Stimulated activated CD8-positive, alpha-beta memory T cell treated with anti-CD3 and anti-CD28 coated beads, Interleukin-4, amount 100 ng/mL, for 1 hour (primary cell): ENCODE measurements around the gene SDR42E1.

Experiments
- DNase-seq, 2 donors: peaks; one replicate each; pipeline ENCODE4 v3.0.0-alpha.2; 2020; ENCODE audit warnings: low read depth in 2 of 2, low spot score in 1 of 2

SDR42E1 gene

GRCh38 chr16:81940781-81941560 is 70.3 kb downstream of the SDR42E1 start:
- no peak for DNase-seq

DNA sequence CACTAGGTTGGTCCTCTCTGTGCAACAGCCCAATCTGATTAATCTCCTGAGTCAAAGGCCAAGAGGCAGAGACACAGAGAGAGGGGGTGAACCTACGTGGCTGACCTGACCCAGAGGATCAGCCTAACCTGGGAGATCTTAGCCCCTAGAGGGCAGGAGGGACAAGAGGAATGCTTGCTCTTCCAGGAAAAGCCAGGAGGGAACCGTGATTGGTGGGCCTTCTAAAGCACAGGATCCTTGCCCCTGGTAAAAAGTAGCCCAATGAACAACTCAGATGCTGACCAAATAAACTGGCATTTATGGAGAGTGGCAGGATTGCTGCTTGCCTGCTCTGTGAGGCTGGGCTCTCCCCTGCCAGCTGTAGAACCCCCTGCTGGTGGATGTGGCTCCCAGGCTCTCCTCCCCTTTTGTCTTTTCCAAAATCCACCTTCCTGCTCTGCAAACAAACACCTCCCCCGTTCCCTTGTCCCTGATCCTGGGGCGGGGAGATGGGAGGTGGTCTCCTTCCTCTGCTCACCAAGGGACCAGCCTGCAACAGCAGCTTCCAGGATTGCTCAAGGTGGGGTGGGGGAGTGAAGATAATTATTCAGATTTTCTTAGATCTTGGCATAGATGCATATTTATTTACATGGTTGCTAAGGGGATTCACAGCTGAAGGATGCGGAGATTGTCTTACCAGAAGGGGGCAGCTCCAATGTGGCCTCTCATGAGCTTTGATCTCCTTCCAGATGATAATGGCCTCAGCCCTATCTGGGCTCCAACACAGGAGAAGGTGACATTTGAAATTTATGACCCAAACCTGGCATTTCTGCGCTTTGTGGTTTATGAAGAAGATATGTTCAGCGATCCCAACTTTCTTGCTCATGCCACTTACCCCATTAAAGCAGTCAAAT is 71.9 kb downstream of the SDR42E1 start:
- no peak for DNase-seq
